GM12878 (cell line): ENCODE data around the gene BSN. TPM values are rescaled to one million over a fixed set of nuclear protein-coding genes. Genes with fewer than 3 reads are reported as not detected.

Source experiments
- ATAC-seq: fragments of 200-7000 bp; cut with Tn5 transposase; 3 replicates; pipeline ENCODE4 v1.9.1; 2020; ENCODE audit warnings: mild to moderate bottlenecking, moderate library complexity
- Bru-seq: library from RNA; stranded (reverse); fragments of 400-500 nt; gene quantifications from one replicate; lab custom pipeline; 2021; lab: Mats Ljungman, UMichigan
- BruChase-seq, 2 experiments: library from RNA; stranded (reverse); fragments of 400-500 nt; gene quantifications; one replicate each; lab custom pipeline; 2021; lab: Mats Ljungman, UMichigan
- BruUV-seq: library from RNA; stranded (reverse); fragments of 400-500 nt; replicated peaks from 2 replicates; lab custom pipeline; 2021; lab: Mats Ljungman, UMichigan
- CTCF ChIA-PET: fragments of 300-600 bp; sonication (Branson Sonifier 250); formaldehyde crosslinking; extraction: SDS; loops from one replicate; lab custom pipeline; 2021; ENCODE audit warnings: inconsistent platforms; lab: Yijun Ruan, JAX
- POLR2A ChIA-PET: fragments of 350-600 bp; formaldehyde crosslinking; extraction: SDS; loops from one replicate; lab custom pipeline; 2021; ENCODE audit warnings: inconsistent platforms; lab: Charles Lee
- RAD21 ChIA-PET: fragments of 300-600 bp; sonication (Branson Sonifier 250); formaldehyde crosslinking; loops from one replicate; lab custom pipeline; 2023; ENCODE audit warnings: antibody characterized with exemption; ENCODE audit not compliant: unreplicated experiment; lab: Charles Lee
- SMC1A ChIA-PET: fragments of 300-600 bp; sonication (Branson Sonifier 250); formaldehyde crosslinking; loops from one replicate; lab custom pipeline; 2023; ENCODE audit not compliant: unreplicated experiment, uncharacterized antibody; lab: Charles Lee
- DNase-seq: peaks from one replicate; pipeline ENCODE4 v3.0.0-alpha.2; 2011; ENCODE audit warnings: low read depth, low spot score
- FAIRE-seq: peaks from 3 replicates; lab custom pipeline; 2011; peaks lifted over from hg19 to GRCh38; lab: Jason Lieb, UNC
- H2AFZ ChIP-seq: 2 replicates; pipeline ENCODE4 v1.6.0; 2011; ENCODE audit warnings: low read depth, low read length, control low read depth; ENCODE audit not compliant: control insufficient read depth
- H3K27ac ChIP-seq: 2 replicates; pipeline ENCODE4 v1.5.1; 2011; ENCODE audit warnings: control low read depth; ENCODE audit not compliant: control insufficient read depth, insufficient read depth
- H3K27me3 ChIP-seq, 2 experiments: replicated peaks in 1 of 2; 2 replicates each; pipeline versions ENCODE4 v1.6.0 to v1.6.1; 2011; ENCODE audit warnings: low read length in 1 of 2; ENCODE audit not compliant: control insufficient read depth in 2 of 2, insufficient read depth in 2 of 2
- H3K36me3 ChIP-seq, 2 experiments: 2 replicates each; pipeline ENCODE4 v1.5.1; 2011; ENCODE audit warnings: low read length in 1 of 2; ENCODE audit not compliant: control insufficient read depth in 2 of 2, insufficient read depth in 2 of 2
- H3K4me1 ChIP-seq: 2 replicates; pipeline ENCODE4 v1.6.1; 2011; ENCODE audit warnings: mild to moderate bottlenecking, low read length, moderate library complexity, mixed read lengths; ENCODE audit not compliant: control insufficient read depth, insufficient read depth
- H3K4me2 ChIP-seq: 2 replicates; pipeline ENCODE4 v1.6.0; 2011; ENCODE audit warnings: control low read depth; ENCODE audit not compliant: control insufficient read depth, insufficient read depth
- H3K4me3 ChIP-seq: fragments of 200-600 bp; sonication (generic); 2 replicates; pipeline ENCODE4 v1.5.1; 2016
- H3K79me2 ChIP-seq: 2 replicates; pipeline ENCODE4 v1.6.0; 2011; ENCODE audit warnings: low read length; ENCODE audit not compliant: control insufficient read depth, insufficient read depth
- H3K9ac ChIP-seq: 2 replicates; pipeline ENCODE4 v1.8.0; 2011; ENCODE audit warnings: low read length, control low read depth, mixed read lengths; ENCODE audit not compliant: control insufficient read depth, insufficient read depth
- H3K9me3 ChIP-seq: replicated peaks from 3 replicates; pipeline ENCODE4 v1.5.1; 2011; ENCODE audit warnings: mild to moderate bottlenecking, low read length; ENCODE audit not compliant: control insufficient read depth, insufficient read depth
- H4K20me1 ChIP-seq: 2 replicates; pipeline ENCODE4 v1.6.0; 2011; ENCODE audit not compliant: control insufficient read depth, insufficient read depth
- BHLHE40 ChIP-seq, 2 experiments: fragments of 450-650 bp in 1 of 2; IDR thresholded peaks; 2 replicates each; pipeline ENCODE4 v1.6.1; 2011 to 2017; ENCODE audit warnings: low read depth in 2 of 2, borderline replicate concordance in 1 of 2, improper control_type of control experiment in 1 of 2, low read length in 1 of 2, mild to moderate bottlenecking in 1 of 2
- CBX5 ChIP-seq: sonication (generic); IDR thresholded peaks from 2 replicates; pipeline ENCODE4 v1.6.1; 2016; ENCODE audit warnings: low read depth, moderate library complexity, mild to moderate bottlenecking, inconsistent platforms
- CHD1 ChIP-seq: IDR thresholded peaks from 2 replicates; pipeline ENCODE4 v1.6.1; 2012; ENCODE audit warnings: low read depth, low read length, improper control_type of control experiment
- HCFC1 ChIP-seq: fragments of 150-350 bp; IDR thresholded peaks from 2 replicates; pipeline ENCODE4 v1.6.1; 2014; ENCODE audit warnings: low read length
- HDGF ChIP-seq: fragments of 450-650 bp; IDR thresholded peaks from 2 replicates; pipeline ENCODE4 v1.6.1; 2016; ENCODE audit warnings: antibody characterized with exemption
- LARP7 ChIP-seq: fragments of 450-650 bp; IDR thresholded peaks from 2 replicates; pipeline ENCODE4 v1.6.1; 2017; ENCODE audit warnings: mild to moderate bottlenecking
- MAX ChIP-seq: IDR thresholded peaks from 2 replicates; pipeline ENCODE4 v1.6.1; 2012; ENCODE audit warnings: low read depth, low read length, improper control_type of control experiment
- NBN ChIP-seq: fragments of 450-650 bp; IDR thresholded peaks from 2 replicates; pipeline ENCODE4 v1.6.1; 2016
- NRF1 ChIP-seq: conservative IDR thresholded peaks from 2 replicates; pipeline ENCODE4 v1.6.1; 2011; ENCODE audit warnings: mild to moderate bottlenecking, low read depth, low read length, improper control_type of control experiment
- PKNOX1 ChIP-seq: fragments of 450-650 bp; IDR thresholded peaks from 2 replicates; pipeline ENCODE4 v1.6.1; 2016; ENCODE audit warnings: mild to moderate bottlenecking
- REST ChIP-seq: IDR thresholded peaks from 2 replicates; pipeline ENCODE4 v1.6.1; 2012; ENCODE audit warnings: mild to moderate bottlenecking, low read depth, low read length
- TCF7 ChIP-seq: IDR thresholded peaks from 2 replicates; pipeline ENCODE4 v1.6.1; 2014; ENCODE audit warnings: antibody characterized with exemption, borderline replicate concordance
- YBX1 ChIP-seq: fragments of 450-650 bp; IDR thresholded peaks from 2 replicates; pipeline ENCODE4 v1.6.1; 2016; ENCODE audit warnings: antibody characterized with exemption
- WGBS: methylation state at CpG from one replicate; pipeline ENCODE4 v1.1.6; 2016; ENCODE audit warnings: low lambda C conversion rate; ENCODE audit not compliant: insufficient replicate concordance, insufficient coverage; ENCODE audit errors: missing lambda C conversion rate; 5-methylcytosine and 5-hydroxymethylcytosine counted together
- in situ Hi-C: fragments of 300-500 bp; cut with MboI; formaldehyde crosslinking; loops from 9 replicates; pipeline ENCODE4 v1.14.3; 2018; ENCODE audit warnings: mixed read lengths
- intact Hi-C: fragments of 100-400 bp; cut with micrococcal nuclease; formaldehyde crosslinking; loops from one replicate; pipeline ENCODE4 v1.14.2; 2022; ENCODE audit not compliant: unreplicated experiment
- long read RNA-seq, 2 experiments: library from polyadenylated mRNA; unstranded; transcript quantifications; one replicate each; pipeline ENCODE4 v2.0.0, GENCODE V29; 2019 to 2020
- polyA minus RNA-seq, 3 experiments: library from RNA; depleted of rRNA, polyadenylated mRNA; stranded (reverse); fragments of >200 nt; gene quantifications; 2 replicates each; pipeline ENCODE4 v1.2.3, GENCODE V29; 2011
- polyA plus RNA-seq, 11 experiments: library from polyadenylated mRNA; depleted of rRNA in 4 of 11; unstranded in 6 of 11; stranded (reverse) in 5 of 11; fragments of >200 nt; fragmentation: Nextera tagmentation in 4 of 11; fragmentation: Illumina TruSeq in 1 of 11; extraction: Ambion mirVana in 4 of 11; extraction: Trizol in 1 of 11; gene quantifications; 1 replicate in 1 of 11; 2 replicates in 10 of 11; pipeline versions ENCODE4 v1.2.1 to v1.2.3, GENCODE V29; 2011 to 2016; ENCODE audit warnings: inconsistent platforms in 2 of 11, missing spikeins in 2 of 11, low read depth in 1 of 11
- total RNA-seq, 4 experiments: library from RNA; depleted of rRNA in 3 of 4; stranded (reverse); fragments of >200 nt in 3 of 4; fragmentation: Illumina TruSeq in 1 of 4; extraction: Trizol in 1 of 4; gene quantifications; 2 replicates each; pipeline versions ENCODE4 v1.2.1 to v1.2.3, GENCODE V29; 2013 to 2021

The BSN gene
- total RNA-seq (2013; cell fraction: nucleolus; rRNA removed): 0.58 and 0.88 TPM in 2 replicates
- 0.05 and 0.06 TPM in 2 replicates for total RNA-seq (2014; rRNA removed)
- 0.05 and 0.09 TPM in 2 replicates for total RNA-seq (2014; rRNA removed; fragmentation: Illumina TruSeq; extraction: Trizol)
- total RNA-seq (2021): 0.11 and 0.15 TPM in 2 replicates
- polyA plus RNA-seq (2011; ENCODE audit: low read depth): 0.01 TPM
- polyA plus RNA-seq (2011; rRNA removed): 0.01 and 0.03 TPM in 2 replicates
- polyA plus RNA-seq (2011; cell fraction: cytosol; rRNA removed): 0.03 and 0.05 TPM in 2 replicates
- polyA plus RNA-seq (2011; cell fraction: nucleus; rRNA removed): 0.12 and 0.22 TPM in 2 replicates
- polyA plus RNA-seq (2012): 0.04 and 0.06 TPM in 2 replicates
- 0.03 TPM in 1 of 2 replicates, not detected in the other for polyA plus RNA-seq (2014; fragmentation: Illumina TruSeq; extraction: Trizol)
- polyA plus RNA-seq (2014; fragmentation: Nextera tagmentation; extraction: Ambion mirVana): under 1 TPM in 1 of 2 experiments, not detected in 1; under 0.01 TPM
- polyA plus RNA-seq (2014; rRNA removed): 0.05 and 0.24 TPM in 2 replicates
- polyA plus RNA-seq (2016; fragmentation: Nextera tagmentation; extraction: Ambion mirVana): under 1 TPM; 0.01 to 0.19 TPM
- polyA minus RNA-seq (2011; rRNA and poly(A)+ RNA removed): 0.10 and 0.73 TPM in 2 replicates
- polyA minus RNA-seq (2011; cell fraction: cytosol; rRNA and poly(A)+ RNA removed): 0.10 TPM in 1 of 2 replicates, not detected in the other
- polyA minus RNA-seq (2011; cell fraction: nucleus; rRNA and poly(A)+ RNA removed): 0.12 and 0.19 TPM in 2 replicates
- Bru-seq, nascent RNA: percentile 14 among the genes with signal in this experiment
- BruChase-seq, experiment 1, labeled RNA remaining after a 6-hour chase: percentile 9 among the genes with signal in this experiment
- percentile 10 among the genes with signal in this experiment for BruChase-seq, experiment 2, labeled RNA remaining after a 2-hour chase
- long read RNA-seq, experiment 1: 0 reads
- long read RNA-seq, experiment 2: 0 reads

GRCh38 chr3:49553692-49554632, at the start of gene BSN:
BSN (plus strand) TSS chr3:49554477; CDS start chr3:49554603, 126 bp downstream.
- Histone ChIP-seq H3K79me2 (no peaks in the 10 kb centered on the region), H3K9me3 (no peaks in the 10 kb centered on the region), H3K4me3 (peak within 1 kb of the TSS; percentile 59), H3K4me2 (peak within 1 kb of the TSS; percentile 99), H3K27me3 (peaks cover 4 to 9% of the 10 kb centered on the region in 2 experiments), H3K36me3 (no peaks in the 10 kb centered on the region), H2AFZ (peak within 1 kb of the TSS; percentile 91), H3K9ac (peak within 1 kb of the TSS; percentile 42), H3K4me1 (peaks cover 5% of the 10 kb centered on the region), H4K20me1 (no peaks in the 10 kb centered on the region), H3K27ac (no peak within 1 kb of the TSS)
- POLR2A ChIA-PET: interaction anchor here (1.1 kb wide), 1 partner anchor 118 kb away, joined by 3 read pairs; no protein-coding TSS in a partner anchor
- no TSS peak for BruUV-seq
- RAD21 ChIA-PET: interaction anchor here (0.9 to 3.6 kb wide), 4 partner anchors 14 to 117 kb away, joined by 3 to 20 read pairs (median 4); no protein-coding TSS in a partner anchor
- ATAC-seq: peak; percentile 96
- CTCF ChIA-PET: interaction anchor here (1.9 to 2.4 kb wide), 2 partner anchors 14 to 118 kb away, joined by 6 to 12 read pairs; no protein-coding TSS in a partner anchor
- DNase-seq: peak; percentile 42
- WGBS: 13% methylated on average over 24 of the region's 76 CpGs
- intact Hi-C loops (no loop called here), in situ Hi-C loops (no loop called here)
- FAIRE-seq: no peak
- SMC1A ChIA-PET: interaction anchor here (1.5 kb wide), 1 partner anchor 119 kb away, joined by 3 read pairs; no protein-coding TSS in a partner anchor
- TF ChIP-seq YBX1 (0 out of 2 replicates have a peak, but pooled peaks have one; percentile 51), PKNOX1 (no peak), CHD1 (no peak), REST (no peak), BHLHE40 (IDR thresholded peaks at IDR 0.05; ENCODE audit: borderline replicate concordance in 1 of 2, low read depth in 2 of 2, low read length in 1 of 2) (0 out of 4 replicates have a peak, but pooled peaks of 1 of the 2 experiments have one; percentile 7), LARP7 (no peak), NBN (0 out of 2 replicates have a peak, but pooled peaks have one; percentile 42), MAX (no peak), TCF7 (no peak), HCFC1 (0 out of 2 replicates have a peak, but pooled peaks have one; percentile 21), CBX5 (no peak), NRF1 (peak; percentile 83), HDGF (peak; percentile 74; the same call in 1 of the 2 replicates)
